ENCODE data around the gene EML1.

The EML1 gene

DNA sequence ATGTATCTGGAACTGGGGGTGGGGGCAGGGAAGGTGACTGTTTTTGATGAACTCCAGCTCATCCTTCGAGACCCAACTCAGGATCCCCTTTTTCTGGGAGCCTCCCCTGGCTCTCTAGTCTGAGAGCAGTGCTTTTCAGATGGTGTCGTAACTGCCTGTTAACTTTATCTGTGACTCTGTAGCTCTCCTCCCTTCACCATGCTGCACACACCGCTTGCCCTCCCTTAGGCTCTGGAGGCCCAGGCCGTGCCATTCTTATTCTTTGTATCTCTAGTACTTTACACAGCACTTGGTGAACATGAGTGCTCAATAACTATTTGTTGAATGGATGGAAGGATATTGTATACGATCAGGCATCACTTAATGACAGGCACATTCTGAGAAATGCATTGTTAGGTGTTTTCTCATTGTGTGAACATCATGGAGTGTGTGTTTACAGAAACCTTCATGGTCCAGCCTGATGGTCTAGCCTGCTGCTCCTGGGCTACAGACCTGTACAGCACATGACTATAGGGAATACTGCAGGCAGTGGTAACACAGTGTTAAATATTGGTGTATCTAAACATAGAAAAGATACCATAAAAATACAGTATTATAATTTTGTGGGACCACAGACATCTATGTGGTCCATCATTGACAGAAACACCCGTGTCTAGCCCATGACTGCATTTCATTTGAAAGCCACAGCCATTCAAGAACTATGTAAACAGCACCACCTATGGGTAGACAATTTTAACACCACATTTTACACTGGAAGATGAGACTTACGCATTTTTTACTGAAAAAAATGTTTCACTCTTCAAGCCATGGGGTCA lies 91.8 kb downstream of the EML1 start:
- Histone ChIP-seq H3K4me3 (ENCODE audit: low read depth in 1 of 2, low read length in 2 of 2) (no peak overlapping the region), H3K36me3 (ENCODE audit: insufficient read depth, low read length) (peaks cover 6% of the 10 kb centered on the region), H3K27me3 (ENCODE audit: control insufficient read depth in 1 of 2, insufficient read depth in 2 of 2, low read length in 2 of 2) (no peaks in the 10 kb centered on the region), H3K4me1 (ENCODE audit: insufficient read depth, low read length) (peaks cover 13% of the 10 kb centered on the region), H3K9me3 (ENCODE audit: low read length) (no peaks in the 10 kb centered on the region), H3K27ac (ENCODE audit: low read depth, low read length) (no peak overlapping the region), H3K9ac (ENCODE audit: low read length) (no peak overlapping the region)

DNA sequence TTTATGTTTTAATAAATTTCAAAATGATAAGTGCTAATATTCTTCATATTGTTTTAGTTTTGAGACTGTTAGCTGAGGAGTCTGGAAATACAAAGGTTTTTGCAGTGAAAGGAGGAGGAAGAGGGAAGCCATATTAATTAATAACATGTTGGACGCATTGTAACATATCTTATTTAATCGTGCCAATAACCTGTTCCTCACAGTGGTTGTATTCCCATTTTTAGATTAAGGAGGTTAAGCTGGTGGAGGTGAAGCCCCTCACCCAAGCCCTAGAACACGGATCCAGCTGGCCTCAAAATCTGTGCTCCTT lies 92.4 kb downstream of the EML1 start:
- Histone ChIP-seq H3K4me1 (ENCODE audit: insufficient read depth, low read length) (peaks cover 7% of the 10 kb centered on the region), H3K27me3 (ENCODE audit: control insufficient read depth in 1 of 2, insufficient read depth in 2 of 2, low read length in 2 of 2) (no peaks in the 10 kb centered on the region), H3K4me3 (ENCODE audit: low read depth in 1 of 2, low read length in 2 of 2) (no peak overlapping the region), H3K9ac (ENCODE audit: low read length) (no peak overlapping the region), H3K9me3 (ENCODE audit: low read length) (no peaks in the 10 kb centered on the region), H3K36me3 (ENCODE audit: insufficient read depth, low read length) (peaks cover 6% of the 10 kb centered on the region), H3K27ac (ENCODE audit: low read depth, low read length) (no peak overlapping the region)

DNA sequence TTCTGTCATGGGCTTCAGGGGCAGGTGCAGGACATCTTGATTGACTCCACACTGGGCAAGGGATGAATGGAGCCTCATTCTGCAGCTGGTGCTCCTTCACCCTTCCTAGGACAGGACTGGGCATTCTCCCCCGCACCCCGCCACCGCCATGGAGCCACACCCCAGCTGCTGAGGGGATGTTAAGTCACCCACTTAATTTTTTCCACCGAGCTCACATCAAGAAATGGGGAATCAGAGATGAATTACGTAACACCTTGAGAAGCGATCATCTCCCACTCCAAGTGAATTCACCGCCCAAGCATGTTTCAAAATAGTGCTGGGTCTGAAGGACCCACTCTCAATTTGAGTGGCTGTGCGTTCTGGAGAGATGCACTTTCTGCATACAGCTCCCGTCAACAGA lies 94.2 kb downstream of the EML1 start:
- Histone ChIP-seq H3K4me1 (ENCODE audit: insufficient read depth, low read length) (no peaks in the 10 kb centered on the region), H3K27me3 (ENCODE audit: control insufficient read depth in 1 of 2, insufficient read depth in 2 of 2, low read length in 2 of 2) (no peaks in the 10 kb centered on the region), H3K4me3 (ENCODE audit: low read depth in 1 of 2, low read length in 2 of 2) (no peak overlapping the region), H3K9ac (ENCODE audit: low read length) (no peak overlapping the region), H3K36me3 (ENCODE audit: insufficient read depth, low read length) (peaks cover 6% of the 10 kb centered on the region), H3K9me3 (ENCODE audit: low read length) (no peaks in the 10 kb centered on the region), H3K27ac (ENCODE audit: low read depth, low read length) (no peak overlapping the region)

DNA sequence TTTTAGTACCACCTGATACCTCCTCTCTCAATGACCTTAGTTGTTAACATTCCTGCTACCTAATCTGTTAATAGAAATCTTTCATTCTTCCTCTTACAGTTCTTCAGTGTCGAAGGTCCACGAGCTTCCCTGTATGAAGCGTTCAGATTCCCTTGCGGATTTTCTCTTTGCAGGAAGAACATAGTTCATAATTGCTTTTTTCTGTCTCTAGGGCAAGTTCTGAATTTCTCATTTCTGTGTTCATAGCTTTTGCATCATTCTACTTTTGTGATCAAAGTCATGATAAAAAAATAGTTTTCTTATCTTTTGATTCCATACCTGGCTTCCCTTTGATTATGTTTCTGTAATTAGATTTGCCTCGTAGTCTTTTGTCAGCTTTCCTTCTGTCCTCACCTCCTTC lies 94.9 kb downstream of the EML1 start:
- Histone ChIP-seq H3K27ac (ENCODE audit: low read depth, low read length) (no peak overlapping the region), H3K4me1 (ENCODE audit: insufficient read depth, low read length) (no peaks in the 10 kb centered on the region), H3K27me3 (ENCODE audit: control insufficient read depth in 1 of 2, insufficient read depth in 2 of 2, low read length in 2 of 2) (no peaks in the 10 kb centered on the region), H3K36me3 (ENCODE audit: insufficient read depth, low read length) (peaks cover 6% of the 10 kb centered on the region), H3K9ac (ENCODE audit: low read length) (no peak overlapping the region), H3K9me3 (ENCODE audit: low read length) (no peaks in the 10 kb centered on the region), H3K4me3 (ENCODE audit: low read depth in 1 of 2, low read length in 2 of 2) (no peak overlapping the region)

DNA sequence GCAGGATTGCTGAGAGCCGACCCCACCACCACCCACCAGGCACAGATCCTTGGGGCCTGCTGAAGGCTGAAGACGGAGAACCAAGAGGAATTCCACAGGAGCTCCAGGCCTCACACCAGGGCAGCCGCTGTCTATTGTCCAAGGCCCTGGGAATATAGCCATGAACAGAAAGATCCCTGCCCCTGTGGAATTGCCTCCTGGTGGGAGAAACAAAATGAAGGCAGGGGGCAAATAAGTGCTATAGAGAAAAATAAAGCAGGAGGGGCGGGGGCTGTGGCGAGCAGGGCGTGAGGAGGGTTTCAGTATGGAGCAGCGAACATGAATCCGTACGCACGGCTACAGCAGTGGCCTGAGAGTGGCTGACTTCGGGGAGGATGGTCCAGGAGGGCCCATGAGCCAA lies 96.1 kb downstream of the EML1 start:
- H3K9me3 ChIP-seq (ENCODE audit: low read length) = no peaks in the 10 kb centered on the region
- no peak overlapping the region for H3K4me3 ChIP-seq (ENCODE audit: low read depth in 1 of 2, low read length in 2 of 2)
- H3K27me3 ChIP-seq (ENCODE audit: control insufficient read depth in 1 of 2, insufficient read depth in 2 of 2, low read length in 2 of 2) = no peaks in the 10 kb centered on the region
- no peaks in the 10 kb centered on the region for H3K4me1 ChIP-seq (ENCODE audit: insufficient read depth, low read length)
- no peak overlapping the region for H3K9ac ChIP-seq (ENCODE audit: low read length)
- no peak overlapping the region for H3K27ac ChIP-seq (ENCODE audit: low read depth, low read length)
- H3K36me3 ChIP-seq (ENCODE audit: insufficient read depth, low read length) = peaks cover under 1% of the 10 kb centered on the region

DNA sequence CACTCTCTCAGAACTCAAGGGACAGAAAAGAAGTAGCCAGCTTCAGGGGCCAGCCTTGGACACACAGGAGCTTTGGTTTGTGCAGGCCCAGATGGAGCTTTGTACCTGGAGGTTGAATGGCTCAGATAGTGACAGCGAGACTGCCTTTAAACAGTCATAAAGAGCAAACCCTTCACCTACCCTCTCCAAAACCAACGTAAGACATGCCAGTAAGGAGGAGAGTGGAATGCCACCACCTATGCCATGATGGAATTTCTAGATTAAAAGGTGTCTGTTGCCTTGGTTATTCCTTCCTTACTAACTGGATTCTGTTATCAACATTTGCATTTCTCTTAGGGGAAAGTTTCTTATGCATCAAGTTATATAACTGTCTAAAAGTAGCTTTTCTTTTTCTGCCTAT lies 98.1 kb downstream of the EML1 start:
- no peak overlapping the region for H3K9ac ChIP-seq (ENCODE audit: low read length)
- no peaks in the 10 kb centered on the region for H3K27me3 ChIP-seq (ENCODE audit: control insufficient read depth in 1 of 2, insufficient read depth in 2 of 2, low read length in 2 of 2)
- no peaks in the 10 kb centered on the region for H3K9me3 ChIP-seq (ENCODE audit: low read length)
- H3K36me3 ChIP-seq (ENCODE audit: insufficient read depth, low read length) = no peaks in the 10 kb centered on the region
- no peak overlapping the region for H3K4me3 ChIP-seq (ENCODE audit: low read depth in 1 of 2, low read length in 2 of 2)
- no peak overlapping the region for H3K27ac ChIP-seq (ENCODE audit: low read depth, low read length)
- H3K4me1 ChIP-seq (ENCODE audit: insufficient read depth, low read length) = no peaks in the 10 kb centered on the region

DNA sequence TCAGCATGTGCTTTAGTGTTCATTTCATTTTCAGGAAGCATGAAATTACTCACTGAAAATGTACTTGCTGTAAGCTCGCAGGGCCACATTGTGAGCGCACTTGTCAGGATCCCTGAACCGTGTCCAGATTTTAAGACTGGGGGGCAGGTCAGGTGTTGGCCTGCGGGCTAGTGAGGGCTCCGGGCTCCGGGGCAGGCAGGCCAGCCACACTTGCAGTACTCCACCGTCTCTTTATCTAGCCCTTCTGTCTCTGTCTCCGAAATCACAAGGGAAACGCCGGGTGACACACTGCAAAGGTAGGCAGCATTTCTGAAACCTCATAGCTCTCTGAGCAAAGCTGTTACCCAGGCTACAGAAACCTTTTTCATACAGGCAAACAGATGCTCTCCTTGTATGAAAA lies 98.7 kb downstream of the EML1 start:
- H3K27me3 ChIP-seq (ENCODE audit: control insufficient read depth in 1 of 2, insufficient read depth in 2 of 2, low read length in 2 of 2) = no peaks in the 10 kb centered on the region
- no peaks in the 10 kb centered on the region for H3K4me1 ChIP-seq (ENCODE audit: insufficient read depth, low read length)
- H3K9ac ChIP-seq (ENCODE audit: low read length) = no peak overlapping the region
- H3K36me3 ChIP-seq (ENCODE audit: insufficient read depth, low read length) = peaks cover 4% of the 10 kb centered on the region
- no peaks in the 10 kb centered on the region for H3K9me3 ChIP-seq (ENCODE audit: low read length)
- H3K27ac ChIP-seq (ENCODE audit: low read depth, low read length) = no peak overlapping the region
- no peak overlapping the region for H3K4me3 ChIP-seq (ENCODE audit: low read depth in 1 of 2, low read length in 2 of 2)

DNA sequence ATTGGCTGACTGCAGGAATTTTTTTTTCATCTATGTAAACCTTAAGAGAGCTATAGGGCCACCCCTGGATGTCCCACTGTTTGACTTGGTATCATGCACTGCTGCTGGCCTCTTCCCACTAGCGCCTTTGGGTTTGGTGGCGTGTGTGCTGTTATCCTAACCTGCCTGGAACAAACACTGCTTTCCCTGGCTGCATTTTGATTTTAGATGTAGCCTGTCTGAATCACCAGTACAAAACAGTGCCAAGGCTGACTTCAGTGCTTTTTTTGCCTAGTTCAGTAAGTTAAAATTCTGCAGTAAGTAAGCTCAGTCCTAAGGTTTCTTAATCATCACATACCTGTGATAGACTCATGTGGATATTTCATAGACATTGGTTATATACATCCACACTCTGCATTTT lies 99.2 kb downstream of the EML1 start:
- Histone ChIP-seq H3K27ac (ENCODE audit: low read depth, low read length) (no peak overlapping the region), H3K27me3 (ENCODE audit: control insufficient read depth in 1 of 2, insufficient read depth in 2 of 2, low read length in 2 of 2) (no peaks in the 10 kb centered on the region), H3K9ac (ENCODE audit: low read length) (no peak overlapping the region), H3K4me1 (ENCODE audit: insufficient read depth, low read length) (no peaks in the 10 kb centered on the region), H3K4me3 (ENCODE audit: low read depth in 1 of 2, low read length in 2 of 2) (no peak overlapping the region), H3K36me3 (ENCODE audit: insufficient read depth, low read length) (peaks cover 6% of the 10 kb centered on the region), H3K9me3 (ENCODE audit: low read length) (no peaks in the 10 kb centered on the region)

DNA sequence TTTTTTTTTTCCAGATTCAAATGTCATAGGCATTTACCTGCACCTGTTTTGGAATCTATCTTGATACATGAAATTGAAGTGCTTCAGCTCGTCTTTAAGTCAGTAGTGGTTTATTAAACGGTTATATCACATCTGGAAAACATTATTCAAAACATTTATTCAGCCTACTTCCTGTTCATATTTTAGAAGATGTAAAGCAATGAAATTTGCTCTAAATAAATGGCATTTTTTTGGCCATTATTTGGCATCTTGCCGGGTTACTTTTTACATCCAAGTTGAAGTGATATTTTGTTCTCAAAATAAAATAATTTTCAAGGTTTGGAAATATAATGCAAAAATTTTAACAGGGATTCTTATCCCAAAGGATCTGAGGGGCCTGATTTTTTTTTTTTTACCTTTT lies 103.1 kb downstream of the EML1 start:
- H3K4me3 ChIP-seq (ENCODE audit: low read depth in 1 of 2, low read length in 2 of 2) = no peak overlapping the region
- no peaks in the 10 kb centered on the region for H3K9me3 ChIP-seq (ENCODE audit: low read length)
- no peaks in the 10 kb centered on the region for H3K27me3 ChIP-seq (ENCODE audit: control insufficient read depth in 1 of 2, insufficient read depth in 2 of 2, low read length in 2 of 2)
- no peak overlapping the region for H3K27ac ChIP-seq (ENCODE audit: low read depth, low read length)
- peaks cover 13% of the 10 kb centered on the region for H3K36me3 ChIP-seq (ENCODE audit: insufficient read depth, low read length)
- H3K9ac ChIP-seq (ENCODE audit: low read length) = no peak overlapping the region
- H3K4me1 ChIP-seq (ENCODE audit: insufficient read depth, low read length) = no peaks in the 10 kb centered on the region

DNA sequence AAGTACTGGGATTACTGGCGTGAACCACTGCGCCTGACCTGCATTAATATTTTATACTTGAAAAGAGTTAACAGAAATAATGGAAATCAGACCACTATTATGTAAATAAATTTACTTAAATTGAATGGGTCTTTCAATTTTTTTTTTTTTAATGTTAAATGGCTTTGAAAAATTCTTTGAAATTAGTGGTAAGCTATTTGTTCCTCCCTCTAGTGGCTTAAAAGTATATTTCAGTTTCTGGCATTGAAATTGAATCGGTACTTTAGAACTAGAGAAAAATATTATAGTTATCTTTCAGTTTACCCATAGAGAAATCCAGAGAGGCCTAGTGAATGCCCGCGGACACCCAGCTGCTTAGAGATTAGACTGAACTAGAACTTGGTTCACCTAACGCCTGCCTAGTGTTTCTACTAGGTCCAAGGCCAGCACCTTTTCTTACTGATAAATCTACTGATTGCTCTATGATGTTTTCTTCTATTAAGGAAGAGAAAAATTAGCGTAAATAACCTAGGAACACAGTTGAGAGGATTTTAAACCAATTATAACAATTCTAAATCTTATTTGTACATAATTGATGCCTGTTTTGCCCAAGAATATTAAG lies 106.5 kb downstream of the EML1 start:
- H3K9me3 ChIP-seq (ENCODE audit: low read length) = no peaks in the 10 kb centered on the region
- H3K27me3 ChIP-seq (ENCODE audit: control insufficient read depth in 1 of 2, insufficient read depth in 2 of 2, low read length in 2 of 2) = no peaks in the 10 kb centered on the region
- H3K36me3 ChIP-seq (ENCODE audit: insufficient read depth, low read length) = peaks cover 26% of the 10 kb centered on the region

DNA sequence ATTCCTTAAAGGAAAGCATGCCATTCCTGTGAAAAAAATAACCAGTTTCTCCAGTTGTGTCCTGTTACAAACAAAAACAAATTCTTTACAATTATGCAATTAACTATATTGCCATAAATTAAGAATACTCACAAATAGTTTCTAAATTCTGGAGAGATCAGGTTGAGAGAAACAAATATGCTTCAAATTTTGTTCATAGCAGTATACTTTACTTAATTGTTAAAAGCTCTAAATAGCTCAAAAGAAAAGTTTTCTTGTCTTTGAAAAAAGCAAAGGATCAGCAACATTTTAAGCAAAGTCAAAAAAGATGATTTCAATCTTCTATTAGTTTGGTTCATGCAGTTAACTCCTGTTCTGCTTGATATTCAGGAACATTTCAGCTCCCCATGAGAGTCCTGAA lies 109.7 kb downstream of the EML1 start:
- Histone ChIP-seq H3K9ac (ENCODE audit: low read length) (no peak overlapping the region), H3K4me1 (ENCODE audit: insufficient read depth, low read length) (no peaks in the 10 kb centered on the region), H3K27ac (ENCODE audit: low read depth, low read length) (no peak overlapping the region), H3K27me3 (ENCODE audit: control insufficient read depth in 1 of 2, insufficient read depth in 2 of 2, low read length in 2 of 2) (no peaks in the 10 kb centered on the region), H3K36me3 (ENCODE audit: insufficient read depth, low read length) (peaks cover 42% of the 10 kb centered on the region), H3K9me3 (ENCODE audit: low read length) (no peaks in the 10 kb centered on the region), H3K4me3 (ENCODE audit: low read depth in 1 of 2, low read length in 2 of 2) (no peak overlapping the region)

More for the DNA sequence above, 106.5 kb downstream of the EML1 start:
- no peak overlapping the region for H3K4me3 ChIP-seq (ENCODE audit: low read depth in 1 of 2, low read length in 2 of 2)
- no peak overlapping the region for H3K27ac ChIP-seq (ENCODE audit: low read depth, low read length)
- no peaks in the 10 kb centered on the region for H3K4me1 ChIP-seq (ENCODE audit: insufficient read depth, low read length)
- no peak overlapping the region for H3K9ac ChIP-seq (ENCODE audit: low read length)

DNA sequence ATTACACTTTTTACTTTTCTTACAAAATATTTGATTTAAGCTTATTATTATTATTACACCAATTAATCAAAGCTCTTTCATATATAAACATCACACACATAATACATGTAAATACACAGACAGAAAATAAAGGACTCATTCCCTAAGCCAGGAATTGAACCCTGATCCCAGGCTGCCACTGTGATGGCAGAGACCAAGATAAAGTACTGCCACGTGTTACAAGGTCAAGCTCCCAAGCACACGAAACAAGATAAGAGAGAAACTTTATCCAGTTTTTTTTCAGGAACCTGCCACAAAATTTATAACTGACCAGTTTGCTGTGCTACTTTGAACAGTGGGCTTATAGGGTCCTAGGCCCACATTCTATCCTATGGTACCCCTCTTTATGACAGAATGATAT lies 111.3 kb downstream of the EML1 start:
- H3K36me3 ChIP-seq (ENCODE audit: insufficient read depth, low read length) = peaks cover 51% of the 10 kb centered on the region
- H3K4me1 ChIP-seq (ENCODE audit: insufficient read depth, low read length) = no peaks in the 10 kb centered on the region
- no peaks in the 10 kb centered on the region for H3K27me3 ChIP-seq (ENCODE audit: control insufficient read depth in 1 of 2, insufficient read depth in 2 of 2, low read length in 2 of 2)
- no peak overlapping the region for H3K9ac ChIP-seq (ENCODE audit: low read length)
- no peaks in the 10 kb centered on the region for H3K9me3 ChIP-seq (ENCODE audit: low read length)
- H3K27ac ChIP-seq (ENCODE audit: low read depth, low read length) = no peak overlapping the region
- no peak overlapping the region for H3K4me3 ChIP-seq (ENCODE audit: low read depth in 1 of 2, low read length in 2 of 2)

All from muscle layer of colon (tissue), 2 donors.